GM12878 (cell line): Measurements from ENCODE around the gene HMGB3. TPM values are rescaled to one million over a fixed set of nuclear protein-coding genes. Genes with fewer than 3 reads are reported as not detected.
A peak's percentile ranks its signal among the peaks of the same experiment; 100 is the strongest.

Source experiments
- ATAC-seq: fragments of 200-7000 bp; cut with Tn5 transposase; 3 replicates; pipeline ENCODE4 v1.9.1; 2020; ENCODE audit warnings: mild to moderate bottlenecking, moderate library complexity
- Bru-seq: library from RNA; stranded (reverse); fragments of 400-500 nt; gene quantifications from one replicate; lab custom pipeline; 2021; lab: Mats Ljungman, UMichigan
- BruChase-seq, 2 experiments: library from RNA; stranded (reverse); fragments of 400-500 nt; gene quantifications; one replicate each; lab custom pipeline; 2021; lab: Mats Ljungman, UMichigan
- BruUV-seq: library from RNA; stranded (reverse); fragments of 400-500 nt; replicated peaks from 2 replicates; lab custom pipeline; 2021; lab: Mats Ljungman, UMichigan
- CTCF ChIA-PET: fragments of 300-600 bp; sonication (Branson Sonifier 250); formaldehyde crosslinking; extraction: SDS; loops from one replicate; lab custom pipeline; 2021; ENCODE audit warnings: inconsistent platforms; lab: Yijun Ruan, JAX
- POLR2A ChIA-PET: fragments of 350-600 bp; formaldehyde crosslinking; extraction: SDS; loops from one replicate; lab custom pipeline; 2021; ENCODE audit warnings: inconsistent platforms; lab: Charles Lee
- RAD21 ChIA-PET: fragments of 300-600 bp; sonication (Branson Sonifier 250); formaldehyde crosslinking; loops from one replicate; lab custom pipeline; 2023; ENCODE audit warnings: antibody characterized with exemption; ENCODE audit not compliant: unreplicated experiment; lab: Charles Lee
- SMC1A ChIA-PET: fragments of 300-600 bp; sonication (Branson Sonifier 250); formaldehyde crosslinking; loops from one replicate; lab custom pipeline; 2023; ENCODE audit not compliant: unreplicated experiment, uncharacterized antibody; lab: Charles Lee
- DNase-seq: peaks from one replicate; pipeline ENCODE4 v3.0.0-alpha.2; 2011; ENCODE audit warnings: low read depth, low spot score
- FAIRE-seq: peaks from 3 replicates; lab custom pipeline; 2011; peaks lifted over from hg19 to GRCh38; lab: Jason Lieb, UNC
- H2AFZ ChIP-seq: 2 replicates; pipeline ENCODE4 v1.6.0; 2011; ENCODE audit warnings: low read depth, low read length, control low read depth; ENCODE audit not compliant: control insufficient read depth
- H3K27ac ChIP-seq: 2 replicates; pipeline ENCODE4 v1.5.1; 2011; ENCODE audit warnings: control low read depth; ENCODE audit not compliant: control insufficient read depth, insufficient read depth
- H3K27me3 ChIP-seq, 2 experiments: replicated peaks in 1 of 2; 2 replicates each; pipeline versions ENCODE4 v1.6.0 to v1.6.1; 2011; ENCODE audit warnings: low read length in 1 of 2; ENCODE audit not compliant: control insufficient read depth in 2 of 2, insufficient read depth in 2 of 2
- H3K36me3 ChIP-seq, 2 experiments: 2 replicates each; pipeline ENCODE4 v1.5.1; 2011; ENCODE audit warnings: low read length in 1 of 2; ENCODE audit not compliant: control insufficient read depth in 2 of 2, insufficient read depth in 2 of 2
- H3K4me1 ChIP-seq: 2 replicates; pipeline ENCODE4 v1.6.1; 2011; ENCODE audit warnings: mild to moderate bottlenecking, low read length, moderate library complexity, mixed read lengths; ENCODE audit not compliant: control insufficient read depth, insufficient read depth
- H3K4me2 ChIP-seq: 2 replicates; pipeline ENCODE4 v1.6.0; 2011; ENCODE audit warnings: control low read depth; ENCODE audit not compliant: control insufficient read depth, insufficient read depth
- H3K4me3 ChIP-seq: fragments of 200-600 bp; sonication (generic); 2 replicates; pipeline ENCODE4 v1.5.1; 2016
- H3K79me2 ChIP-seq: 2 replicates; pipeline ENCODE4 v1.6.0; 2011; ENCODE audit warnings: low read length; ENCODE audit not compliant: control insufficient read depth, insufficient read depth
- H3K9ac ChIP-seq: 2 replicates; pipeline ENCODE4 v1.8.0; 2011; ENCODE audit warnings: low read length, control low read depth, mixed read lengths; ENCODE audit not compliant: control insufficient read depth, insufficient read depth
- H3K9me3 ChIP-seq: replicated peaks from 3 replicates; pipeline ENCODE4 v1.5.1; 2011; ENCODE audit warnings: mild to moderate bottlenecking, low read length; ENCODE audit not compliant: control insufficient read depth, insufficient read depth
- H4K20me1 ChIP-seq: 2 replicates; pipeline ENCODE4 v1.6.0; 2011; ENCODE audit not compliant: control insufficient read depth, insufficient read depth
- BRCA1 ChIP-seq: IDR thresholded peaks from 2 replicates; pipeline ENCODE4 v1.6.1; 2011; ENCODE audit warnings: low read depth, low read length, improper control_type of control experiment
- CREB1 ChIP-seq: IDR thresholded peaks from 2 replicates; pipeline ENCODE4 v1.6.1; 2012; ENCODE audit warnings: low read depth, mild to moderate bottlenecking, inconsistent platforms
- EP300 ChIP-seq, 2 experiments: fragments of 150-350 bp in 1 of 2; IDR thresholded peaks; 2 replicates each; pipeline ENCODE4 v1.6.1; 2011 to 2012; ENCODE audit warnings: low read depth in 2 of 2, low read length in 2 of 2, borderline replicate concordance in 1 of 2, improper control_type of control experiment in 1 of 2, inconsistent platforms in 1 of 2; ENCODE audit not compliant: control insufficient read depth in 1 of 2
- ETV6 ChIP-seq, 2 experiments: fragments of 450-650 bp in 1 of 2; IDR thresholded peaks in 1 of 2; conservative IDR thresholded peaks in 1 of 2; 2 replicates each; pipeline ENCODE4 v1.6.1; 2014; ENCODE audit warnings: antibody characterized with exemption in 1 of 2, borderline replicate concordance in 1 of 2, low read depth in 1 of 2, mild to moderate bottlenecking in 1 of 2, moderate library complexity in 1 of 2
- IRF3 ChIP-seq: fragments of 450-650 bp; IDR thresholded peaks from 2 replicates; pipeline ENCODE4 v1.6.1; 2014; ENCODE audit warnings: mild to moderate bottlenecking
- MXI1 ChIP-seq: fragments of 150-350 bp; IDR thresholded peaks from 2 replicates; pipeline ENCODE4 v1.6.1; 2011; ENCODE audit warnings: low read depth, mild to moderate bottlenecking, inconsistent platforms, low read length, improper control_type of control experiment
- NFYB ChIP-seq: IDR thresholded peaks from 2 replicates; pipeline ENCODE4 v1.6.1; 2011; ENCODE audit warnings: low read depth, mild to moderate bottlenecking, low read length, improper control_type of control experiment, moderate library complexity; ENCODE audit not compliant: insufficient read depth
- POU2F2 ChIP-seq: IDR thresholded peaks from 3 replicates; pipeline ENCODE4 v1.6.1; 2011; ENCODE audit warnings: low read depth, mild to moderate bottlenecking, low read length, borderline replicate concordance
- TAF1 ChIP-seq: IDR thresholded peaks from 2 replicates; pipeline ENCODE4 v1.6.1; 2011; ENCODE audit warnings: mild to moderate bottlenecking, low read depth, low read length, borderline replicate concordance
- ZNF622 ChIP-seq: fragments of 450-650 bp; IDR thresholded peaks from 2 replicates; pipeline ENCODE4 v1.6.1; 2017; ENCODE audit warnings: mild to moderate bottlenecking, inconsistent platforms
- WGBS: methylation state at CpG from one replicate; pipeline ENCODE4 v1.1.6; 2016; ENCODE audit warnings: low lambda C conversion rate; ENCODE audit not compliant: insufficient replicate concordance, insufficient coverage; ENCODE audit errors: missing lambda C conversion rate; 5-methylcytosine and 5-hydroxymethylcytosine counted together
- in situ Hi-C: fragments of 300-500 bp; cut with MboI; formaldehyde crosslinking; loops from 9 replicates; pipeline ENCODE4 v1.14.3; 2018; ENCODE audit warnings: mixed read lengths
- intact Hi-C: fragments of 100-400 bp; cut with micrococcal nuclease; formaldehyde crosslinking; loops from one replicate; pipeline ENCODE4 v1.14.2; 2022; ENCODE audit not compliant: unreplicated experiment
- long read RNA-seq, 2 experiments: library from polyadenylated mRNA; unstranded; transcript quantifications; one replicate each; pipeline ENCODE4 v2.0.0, GENCODE V29; 2019 to 2020
- polyA minus RNA-seq, 3 experiments: library from RNA; depleted of rRNA, polyadenylated mRNA; stranded (reverse); fragments of >200 nt; gene quantifications; 2 replicates each; pipeline ENCODE4 v1.2.3, GENCODE V29; 2011
- polyA plus RNA-seq, 11 experiments: library from polyadenylated mRNA; depleted of rRNA in 4 of 11; unstranded in 6 of 11; stranded (reverse) in 5 of 11; fragments of >200 nt; fragmentation: Nextera tagmentation in 4 of 11; fragmentation: Illumina TruSeq in 1 of 11; extraction: Ambion mirVana in 4 of 11; extraction: Trizol in 1 of 11; gene quantifications; 1 replicate in 1 of 11; 2 replicates in 10 of 11; pipeline versions ENCODE4 v1.2.1 to v1.2.3, GENCODE V29; 2011 to 2016; ENCODE audit warnings: inconsistent platforms in 2 of 11, missing spikeins in 2 of 11, low read depth in 1 of 11
- total RNA-seq, 4 experiments: library from RNA; depleted of rRNA in 3 of 4; stranded (reverse); fragments of >200 nt in 3 of 4; fragmentation: Illumina TruSeq in 1 of 4; extraction: Trizol in 1 of 4; gene quantifications; 2 replicates each; pipeline versions ENCODE4 v1.2.1 to v1.2.3, GENCODE V29; 2013 to 2021
- TF ChIP-seq, protein P1 (sequence below): fragments of 450-650 bp; conservative IDR thresholded peaks from 2 replicates; pipeline ENCODE4 v1.6.1; 2017; ENCODE audit warnings: mild to moderate bottlenecking, moderate library complexity
- TF ChIP-seq, protein P2 (sequence below): IDR thresholded peaks from 2 replicates; pipeline ENCODE4 v1.6.1; 2012; ENCODE audit warnings: low read depth, low read length, improper control_type of control experiment

HMGB3 gene
- 6.6 and 7.9 TPM in 2 replicates for total RNA-seq (2013; cell fraction: nucleolus; rRNA removed)
- total RNA-seq (2014; rRNA removed) (19.1 and 24.9 TPM in 2 replicates), total RNA-seq (2014; rRNA removed; fragmentation: Illumina TruSeq; extraction: Trizol) (82.7 and 88.3 TPM in 2 replicates), total RNA-seq (2021) (48.5 and 56.4 TPM in 2 replicates), polyA plus RNA-seq (2011; rRNA removed) (28.5 and 46.6 TPM in 2 replicates), polyA plus RNA-seq (2014; fragmentation: Illumina TruSeq; extraction: Trizol) (166 and 182 TPM in 2 replicates), polyA plus RNA-seq (2014; fragmentation: Nextera tagmentation; extraction: Ambion mirVana) (100 to 1,000 TPM; 158 to 167 TPM), polyA plus RNA-seq (2014; rRNA removed) (49.0 and 65.3 TPM in 2 replicates), polyA plus RNA-seq (2016; fragmentation: Nextera tagmentation; extraction: Ambion mirVana) (100 to 1,000 TPM; 136 to 138 TPM), polyA minus RNA-seq (2011; rRNA and poly(A)+ RNA removed) (8.4 and 12.7 TPM in 2 replicates), Bru-seq, nascent RNA (percentile 80 among the genes with signal in this experiment), BruChase-seq, experiment 1, labeled RNA remaining after a 6-hour chase (percentile 83 among the genes with signal in this experiment), BruChase-seq, experiment 2, labeled RNA remaining after a 2-hour chase (percentile 85 among the genes with signal in this experiment)
- 45.0 TPM for polyA plus RNA-seq (2011; ENCODE audit: low read depth)
- polyA plus RNA-seq (2011; cell fraction: cytosol; rRNA removed), result 7.9 and 9.3 TPM in 2 replicates
- 12.0 and 17.0 TPM in 2 replicates for polyA plus RNA-seq (2011; cell fraction: nucleus; rRNA removed)
- polyA plus RNA-seq (2012), result 40.2 and 49.8 TPM in 2 replicates
- polyA minus RNA-seq (2011; cell fraction: cytosol; rRNA and poly(A)+ RNA removed), result 5.7 and 10.8 TPM in 2 replicates
- polyA minus RNA-seq (2011; cell fraction: nucleus; rRNA and poly(A)+ RNA removed), result 8.7 and 11.6 TPM in 2 replicates
- long read RNA-seq, experiment 1, transcript HMGB3-201 (5 exons, 3,560 nt), result major isoform, 36 of 42 reads
- long read RNA-seq, experiment 1, partial matches to known transcripts, result 3 of 42 reads
- long read RNA-seq, experiment 1, other reads (novel, unspliced or antisense), result 2 of 42 reads
- long read RNA-seq, experiment 2, transcript HMGB3-201 (5 exons, 3,560 nt), result major isoform, 198 of 228 reads
- long read RNA-seq, experiment 2, partial matches to known transcripts, result 19 of 228 reads
- long read RNA-seq, experiment 2, other reads (novel, unspliced or antisense), result 11 of 228 reads

DNA sequence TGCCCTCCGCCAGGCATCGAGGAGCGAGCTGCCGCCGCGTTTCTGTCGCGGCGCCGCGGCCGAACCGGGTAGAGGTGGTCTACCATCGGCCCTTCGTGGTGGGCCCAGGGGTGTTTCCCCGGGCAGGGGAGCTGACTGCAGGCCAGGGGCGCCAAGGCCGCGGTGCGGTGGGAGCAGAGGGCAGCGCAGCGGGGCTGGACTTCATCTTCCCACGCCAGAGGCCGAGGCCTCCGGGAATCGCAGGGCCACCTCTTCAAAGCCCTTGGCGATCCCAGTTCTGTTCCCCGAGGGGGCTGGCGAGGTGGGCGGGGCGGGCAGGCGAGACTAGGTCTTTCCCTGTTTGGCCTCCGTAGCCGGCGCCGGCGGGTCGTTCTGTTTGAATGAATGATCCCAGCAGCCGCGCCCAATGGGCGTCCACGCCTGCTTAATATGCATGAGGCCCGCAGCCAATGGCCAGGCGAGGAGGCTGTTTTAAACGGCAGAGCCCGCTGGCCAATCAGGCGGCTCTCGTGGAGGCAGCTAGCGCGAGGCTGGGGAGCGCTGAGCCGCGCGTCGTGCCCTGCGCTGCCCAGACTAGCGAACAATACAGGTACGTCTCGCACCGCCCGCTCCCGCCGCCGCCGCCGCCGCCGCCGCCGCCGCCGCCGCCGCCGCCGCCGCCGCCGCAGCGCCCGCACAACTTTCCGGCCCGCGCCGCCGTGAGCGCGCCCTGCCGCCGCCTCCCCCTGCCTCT is at the start of gene HMGB3:
TSS of gene HMGB3 (plus strand) at position 548 of the 733 bp plus-strand sequence. CDS start 2,265 bp downstream, outside the sequence.
- in situ Hi-C loops (no loop called here), intact Hi-C loops (loop anchor here (2.0 to 10.0 kb wide), 3 partner anchors 84 to 422 kb away; partner anchors contain the start of gene CD99L2)
- ChIA-PET POLR2A (interaction anchor here (1.0 kb wide), 1 partner anchor 83 kb away, joined by 3 read pairs; no protein-coding TSS in a partner anchor), RAD21 (no interaction called here), CTCF (no interaction called here), SMC1A (interaction anchor here (1.0 kb wide), 1 partner anchor 83 kb away, joined by 3 read pairs; no protein-coding TSS in a partner anchor)
- H3K4me3 ChIP-seq, result peak within 1 kb of the TSS; percentile 69
- ATAC-seq (peak; percentile 100), FAIRE-seq (peak; percentile 62), DNase-seq (peak; percentile 53)
- peak within 1 kb of the TSS; percentile 48; the same call in 1 of the 2 replicates for H3K27ac ChIP-seq
- H3K27me3 ChIP-seq, result no peaks in the 10 kb centered on the region
- peak within 1 kb of the TSS; percentile 64 for H3K9ac ChIP-seq
- H3K36me3 ChIP-seq, result no peaks in the 10 kb centered on the region; a peak in 1 of 4 replicates
- WGBS, result 38% methylated on average over 55 of the region's 90 CpGs
- H3K9me3 ChIP-seq, result no peaks in the 10 kb centered on the region; the same call in 2 of the 3 replicates
- no peaks in the 10 kb centered on the region for H4K20me1 ChIP-seq
- peaks cover 12% of the 10 kb centered on the region for H3K79me2 ChIP-seq
- H2AFZ ChIP-seq, result peak within 1 kb of the TSS; percentile 20
- H3K4me1 ChIP-seq, result no peaks in the 10 kb centered on the region
- H3K4me2 ChIP-seq, result peak within 1 kb of the TSS; percentile 36; the same call in 1 of the 2 replicates
- no TSS peak for BruUV-seq
- TF ChIP-seq ZNF622 (no peak), MXI1 (no peak), EP300 (IDR thresholded peaks at IDR 0.05; ENCODE audit: borderline replicate concordance in 1 of 2, control insufficient read depth in 1 of 2, low read depth in 2 of 2, low read length in 2 of 2) (no peak), BRCA1 (peak; percentile 50; the same call in 1 of the 2 replicates), CREB1 (peak; percentile 31; the same call in 1 of the 2 replicates), ETV6 (conservative IDR thresholded peaks at IDR 0.05 in 1 of 2, IDR thresholded peaks at IDR 0.05 in 1 of 2; ENCODE audit: borderline replicate concordance in 1 of 2, low read depth in 1 of 2) (no peak), POU2F2 (peak; percentile 96; the same call in 2 of the 3 replicates), NFYB (peak; percentile 81), IRF3 (0 out of 2 replicates have a peak, but pooled peaks have one; percentile 15), TAF1 (0 out of 2 replicates have a peak, but pooled peaks have one; percentile 25)
- TF ChIP-seq, protein P1, sequence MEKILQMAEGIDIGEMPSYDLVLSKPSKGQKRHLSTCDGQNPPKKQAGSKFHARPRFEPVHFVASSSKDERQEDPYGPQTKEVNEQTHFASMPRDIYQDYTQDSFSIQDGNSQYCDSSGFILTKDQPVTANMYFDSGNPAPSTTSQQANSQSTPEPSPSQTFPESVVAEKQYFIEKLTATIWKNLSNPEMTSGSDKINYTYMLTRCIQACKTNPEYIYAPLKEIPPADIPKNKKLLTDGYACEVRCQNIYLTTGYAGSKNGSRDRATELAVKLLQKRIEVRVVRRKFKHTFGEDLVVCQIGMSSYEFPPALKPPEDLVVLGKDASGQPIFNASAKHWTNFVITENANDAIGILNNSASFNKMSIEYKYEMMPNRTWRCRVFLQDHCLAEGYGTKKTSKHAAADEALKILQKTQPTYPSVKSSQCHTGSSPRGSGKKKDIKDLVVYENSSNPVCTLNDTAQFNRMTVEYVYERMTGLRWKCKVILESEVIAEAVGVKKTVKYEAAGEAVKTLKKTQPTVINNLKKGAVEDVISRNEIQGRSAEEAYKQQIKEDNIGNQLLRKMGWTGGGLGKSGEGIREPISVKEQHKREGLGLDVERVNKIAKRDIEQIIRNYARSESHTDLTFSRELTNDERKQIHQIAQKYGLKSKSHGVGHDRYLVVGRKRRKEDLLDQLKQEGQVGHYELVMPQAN, result peak; percentile 52; the same call in 1 of the 2 replicates
- TF ChIP-seq, protein P2, sequence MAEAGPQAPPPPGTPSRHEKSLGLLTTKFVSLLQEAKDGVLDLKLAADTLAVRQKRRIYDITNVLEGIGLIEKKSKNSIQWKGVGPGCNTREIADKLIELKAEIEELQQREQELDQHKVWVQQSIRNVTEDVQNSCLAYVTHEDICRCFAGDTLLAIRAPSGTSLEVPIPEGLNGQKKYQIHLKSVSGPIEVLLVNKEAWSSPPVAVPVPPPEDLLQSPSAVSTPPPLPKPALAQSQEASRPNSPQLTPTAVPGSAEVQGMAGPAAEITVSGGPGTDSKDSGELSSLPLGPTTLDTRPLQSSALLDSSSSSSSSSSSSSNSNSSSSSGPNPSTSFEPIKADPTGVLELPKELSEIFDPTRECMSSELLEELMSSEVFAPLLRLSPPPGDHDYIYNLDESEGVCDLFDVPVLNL, result peak; percentile 90
